Spleen (tissue), 3 donors: ENCODE results near the gene DDOST.

Experiments used
- POLR2A ChIP-seq, 3 donors: fragments of 450-650 bp; IDR thresholded peaks; one replicate each; pipeline ENCODE4 v1.5.1; 2017; ENCODE audit warnings: antibody characterized with exemption in 3 of 3, mild to moderate bottlenecking in 1 of 3
- POLR2AphosphoS5 ChIP-seq, 3 donors: sonication (generic); formaldehyde crosslinking; IDR thresholded peaks; one replicate each; pipeline ENCODE4 v1.5.1; 2017; ENCODE audit warnings: antibody characterized with exemption in 3 of 3

DNA sequence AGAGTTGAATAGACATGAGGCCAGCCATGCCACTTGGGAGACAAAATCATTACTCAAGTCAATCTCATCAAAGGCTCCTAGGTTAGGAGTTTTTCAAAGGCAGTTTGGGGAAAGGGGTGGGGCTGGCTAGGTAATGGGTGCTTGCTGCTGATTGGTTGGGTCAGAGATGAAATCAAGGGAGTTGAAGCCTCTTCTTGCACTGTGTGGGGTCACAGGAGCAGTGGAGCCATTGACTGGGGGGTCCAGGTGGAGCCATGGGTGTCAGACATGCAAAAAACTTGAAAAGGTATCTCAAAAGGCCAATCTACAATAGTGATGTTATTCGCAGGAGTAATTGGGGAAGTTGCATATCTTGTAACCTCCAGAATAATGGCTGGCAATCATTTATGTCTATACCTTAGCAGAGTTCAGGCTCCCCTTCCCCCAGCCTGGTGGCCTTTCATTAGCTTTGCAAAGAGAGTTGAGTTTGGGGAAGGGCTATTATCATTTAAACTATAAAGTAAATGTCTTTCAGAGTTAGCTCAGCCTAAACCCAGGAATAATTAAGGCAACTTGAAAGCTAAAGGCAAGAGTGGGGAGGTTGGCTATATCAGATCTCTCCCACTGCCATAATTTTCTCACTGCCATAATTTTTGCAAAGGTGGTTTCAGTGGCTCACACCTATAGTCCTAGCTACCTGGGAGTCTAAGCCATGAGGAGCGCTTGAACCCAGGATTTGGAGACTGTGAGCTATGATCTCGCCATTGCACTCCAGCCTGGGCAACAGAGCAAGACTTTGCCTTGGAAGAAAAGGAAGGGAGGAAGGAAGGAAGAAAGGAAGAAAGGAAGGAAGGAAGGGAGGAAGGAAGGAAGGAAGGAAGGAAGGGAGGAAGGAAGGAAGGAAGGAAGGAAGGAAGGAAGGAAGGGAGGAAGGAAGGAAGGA, 35.7 kb downstream of the DDOST start:
- TF ChIP-seq POLR2A (IDR thresholded peaks at IDR 0.05) (no peak), POLR2AphosphoS5 (IDR thresholded peaks at IDR 0.05) (no peak)
